HG03064 (cell line): ENCODE results near the gene SHISA2.

Experiments used
- ATAC-seq: cut with Tn5 transposase; IDR thresholded peaks from one replicate; pipeline ENCODE4 v1.9.1; 2021; ENCODE audit warnings: low read depth; ENCODE audit not compliant: unreplicated experiment

The SHISA2 gene

GRCh38 chr13:26019881-26020870 is 31.6 kb downstream of the SHISA2 start:
- no peak for ATAC-seq

- no peak for ATAC-seq
Measured at GRCh38 chr13:26019251-26019650, 32.6 kb downstream of the SHISA2 start.

GRCh38 chr13:26017932-26018665 is 33.7 kb downstream of the SHISA2 start:
- no peak for ATAC-seq

GRCh38 chr13:26017196-26017921 is 34.5 kb downstream of the SHISA2 start:
- no peak for ATAC-seq

GRCh38 chr13:26016189-26016588 is 35.6 kb downstream of the SHISA2 start:
- ATAC-seq: no peak

- no peak for ATAC-seq
Measured at GRCh38 chr13:26015271-26016125, 36.3 kb downstream of the SHISA2 start.

GRCh38 chr13:26012995-26013394 is 38.8 kb downstream of the SHISA2 start:
- ATAC-seq: no peak

- ATAC-seq: no peak
Measured at GRCh38 chr13:26011996-26012821, 39.6 kb downstream of the SHISA2 start.

- no peak for ATAC-seq
Measured at GRCh38 chr13:26011208-26011573, 40.6 kb downstream of the SHISA2 start.

GRCh38 chr13:26010487-26011207 is 41.2 kb downstream of the SHISA2 start:
- ATAC-seq: no peak

GRCh38 chr13:26007261-26008125 is 44.3 kb downstream of the SHISA2 start:
- ATAC-seq: no peak
